Memory B cell (primary cell): ENCODE measurements around the gene PGAP1.

Source experiments
- ATAC-seq: fragments of 150-1000 bp; cut with Tn5 transposase; 2 replicates; pipeline ENCODE4 v1.10.0; 2021; ENCODE audit warnings: low read depth, mild to moderate bottlenecking, moderate library complexity
- DNase-seq, 2 donors: peaks; one replicate each; pipeline ENCODE4 v3.0.0; 2022; ENCODE audit warnings: low spot score in 2 of 2
- H3K27ac Mint-ChIP-seq: one replicate; pipeline ENCODE4 v1.8.0; 2022; ENCODE audit warnings: mild to moderate bottlenecking, moderate library complexity, mixed read lengths
- H3K27me3 Mint-ChIP-seq: one replicate; pipeline ENCODE4 v1.8.0; 2022; ENCODE audit warnings: mixed read lengths
- H3K36me3 Mint-ChIP-seq: one replicate; pipeline ENCODE4 v1.8.0; 2022; ENCODE audit warnings: mild to moderate bottlenecking, mixed read lengths
- H3K4me1 Mint-ChIP-seq: one replicate; pipeline ENCODE4 v1.8.0; 2022; ENCODE audit warnings: mixed read lengths
- H3K4me3 Mint-ChIP-seq: one replicate; pipeline ENCODE4 v1.8.0; 2022; ENCODE audit warnings: mild to moderate bottlenecking, moderate library complexity, mixed read lengths
- H3K9me3 Mint-ChIP-seq: one replicate; pipeline ENCODE4 v1.8.0; 2022; ENCODE audit warnings: mixed read lengths

PGAP1 gene, protein sequence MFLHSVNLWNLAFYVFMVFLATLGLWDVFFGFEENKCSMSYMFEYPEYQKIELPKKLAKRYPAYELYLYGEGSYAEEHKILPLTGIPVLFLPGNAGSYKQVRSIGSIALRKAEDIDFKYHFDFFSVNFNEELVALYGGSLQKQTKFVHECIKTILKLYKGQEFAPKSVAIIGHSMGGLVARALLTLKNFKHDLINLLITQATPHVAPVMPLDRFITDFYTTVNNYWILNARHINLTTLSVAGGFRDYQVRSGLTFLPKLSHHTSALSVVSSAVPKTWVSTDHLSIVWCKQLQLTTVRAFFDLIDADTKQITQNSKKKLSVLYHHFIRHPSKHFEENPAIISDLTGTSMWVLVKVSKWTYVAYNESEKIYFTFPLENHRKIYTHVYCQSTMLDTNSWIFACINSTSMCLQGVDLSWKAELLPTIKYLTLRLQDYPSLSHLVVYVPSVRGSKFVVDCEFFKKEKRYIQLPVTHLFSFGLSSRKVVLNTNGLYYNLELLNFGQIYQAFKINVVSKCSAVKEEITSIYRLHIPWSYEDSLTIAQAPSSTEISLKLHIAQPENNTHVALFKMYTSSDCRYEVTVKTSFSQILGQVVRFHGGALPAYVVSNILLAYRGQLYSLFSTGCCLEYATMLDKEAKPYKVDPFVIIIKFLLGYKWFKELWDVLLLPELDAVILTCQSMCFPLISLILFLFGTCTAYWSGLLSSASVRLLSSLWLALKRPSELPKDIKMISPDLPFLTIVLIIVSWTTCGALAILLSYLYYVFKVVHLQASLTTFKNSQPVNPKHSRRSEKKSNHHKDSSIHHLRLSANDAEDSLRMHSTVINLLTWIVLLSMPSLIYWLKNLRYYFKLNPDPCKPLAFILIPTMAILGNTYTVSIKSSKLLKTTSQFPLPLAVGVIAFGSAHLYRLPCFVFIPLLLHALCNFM

DNA sequence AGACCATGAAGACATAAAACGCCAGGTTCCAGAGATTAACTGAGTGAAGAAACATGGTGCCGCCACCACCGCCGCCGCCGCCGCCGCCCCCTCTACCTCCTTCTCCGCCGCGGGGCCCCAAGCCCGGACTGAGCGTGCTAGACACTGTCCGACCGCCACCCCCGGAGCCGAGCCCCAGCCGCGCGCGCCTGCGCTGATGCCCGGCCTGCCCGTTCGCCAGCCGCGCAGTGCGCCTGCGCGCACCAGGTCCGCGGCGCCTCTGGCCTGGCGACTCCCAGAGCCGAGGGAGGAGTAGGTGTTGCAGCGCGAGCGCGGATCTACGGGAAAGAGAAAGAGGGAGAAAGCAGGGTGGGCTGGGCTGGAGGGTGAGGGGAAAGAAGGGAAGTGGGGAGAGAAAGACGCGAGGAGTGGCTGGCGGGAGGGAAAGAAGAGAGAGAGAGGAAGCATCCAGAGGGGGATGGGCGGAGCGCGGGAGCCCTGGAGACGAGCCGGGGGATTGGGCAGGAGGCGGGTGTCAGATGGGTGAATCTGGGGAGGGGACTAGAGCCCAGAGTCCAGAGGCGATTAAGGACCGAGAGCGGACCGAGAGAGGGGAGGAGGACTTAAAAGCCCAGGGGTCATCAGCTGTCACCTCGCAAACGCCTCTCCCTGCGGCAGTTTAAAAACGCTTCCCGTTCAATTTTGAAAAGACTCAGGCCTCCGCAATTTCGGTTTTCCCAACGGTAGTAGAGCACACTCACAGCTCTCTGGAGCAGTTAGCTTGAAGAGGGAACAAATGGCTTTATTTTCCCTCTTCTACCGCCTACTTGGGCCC, at the start of gene PGAP1:
Gene PGAP1 (minus strand): TSS at position 146 of the 814 bp plus-strand sequence. CDS start 91 bp downstream, at position 55.
- Mint-ChIP-seq H3K4me3 (peak within 1 kb of the TSS; percentile 98), H3K36me3 (no peaks in the 10 kb centered on the region), H3K9me3 (no peaks in the 10 kb centered on the region), H3K27ac (peak within 1 kb of the TSS; percentile 89), H3K27me3 (peaks cover 1% of the 10 kb centered on the region), H3K4me1 (peaks cover 20% of the 10 kb centered on the region)
- DNase-seq: peak; percentile 77 to 78
- peak; percentile 86 for ATAC-seq

DNA sequence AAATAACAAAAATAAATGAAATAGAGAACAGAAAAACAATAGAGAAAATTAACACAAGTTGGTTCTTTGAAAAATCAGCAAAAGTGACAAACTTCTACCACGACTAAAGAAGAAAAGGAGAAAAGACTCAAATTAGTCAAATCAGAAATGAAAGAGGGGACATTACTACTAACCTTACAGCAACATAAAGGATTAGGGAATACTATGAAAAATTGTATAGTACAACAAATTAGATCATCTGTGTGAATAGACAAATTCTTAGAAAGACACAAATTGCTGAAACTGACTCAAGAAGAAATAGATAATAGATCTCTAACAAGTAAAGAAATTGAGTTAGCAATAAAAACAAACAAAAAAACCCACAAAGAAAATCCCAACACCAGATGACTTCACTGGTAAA, 48.5 kb upstream of the PGAP1 start:
- no peaks in the 10 kb centered on the region for H3K27me3 Mint-ChIP-seq
- H3K9me3 Mint-ChIP-seq: peaks cover 3% of the 10 kb centered on the region
- H3K4me3 Mint-ChIP-seq: no peak overlapping the region
- no peaks in the 10 kb centered on the region for H3K36me3 Mint-ChIP-seq
- DNase-seq: no peak
- no peak for ATAC-seq
- H3K4me1 Mint-ChIP-seq: no peaks in the 10 kb centered on the region
- no peak overlapping the region for H3K27ac Mint-ChIP-seq

DNA sequence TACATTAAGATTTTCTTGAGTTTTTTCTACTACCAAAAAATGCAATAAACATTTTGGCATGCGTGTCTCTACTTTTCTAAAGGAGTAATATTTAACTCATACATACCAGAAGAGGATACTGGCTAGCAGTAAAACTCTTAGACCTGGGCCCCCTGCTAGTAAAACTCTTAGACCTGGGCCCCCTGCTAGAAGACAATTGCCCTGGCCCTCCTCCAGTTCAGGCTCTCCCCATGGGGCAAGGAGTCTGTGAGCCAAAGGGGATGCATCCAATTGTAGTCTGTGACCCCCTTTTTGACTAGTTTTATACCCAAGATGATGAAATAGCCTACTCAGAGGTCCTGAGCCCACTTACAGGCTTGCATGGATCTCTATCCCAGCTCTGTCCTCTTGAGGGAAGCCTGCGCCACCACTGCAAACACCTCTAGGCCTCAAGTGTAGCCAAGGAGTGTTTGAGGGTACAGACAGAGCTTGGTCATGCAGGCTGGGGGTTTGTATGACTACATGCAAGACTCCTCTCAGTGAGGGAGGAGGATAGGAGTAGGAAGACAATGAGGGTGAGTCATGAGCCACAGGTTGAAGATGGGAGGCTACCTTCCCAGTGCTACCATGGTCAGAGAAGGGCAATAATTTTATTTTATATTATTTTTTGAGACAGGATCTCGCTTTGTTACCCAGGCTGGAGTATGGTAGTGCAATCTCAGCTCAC, 45.2 kb upstream of the PGAP1 start:
- peaks cover 5% of the 10 kb centered on the region for H3K9me3 Mint-ChIP-seq
- no peaks in the 10 kb centered on the region for H3K4me1 Mint-ChIP-seq
- peaks cover 7% of the 10 kb centered on the region for H3K36me3 Mint-ChIP-seq
- H3K27me3 Mint-ChIP-seq: no peaks in the 10 kb centered on the region
- H3K27ac Mint-ChIP-seq: no peak overlapping the region
- ATAC-seq (no peak), DNase-seq (no peak)
- no peak overlapping the region for H3K4me3 Mint-ChIP-seq

DNA sequence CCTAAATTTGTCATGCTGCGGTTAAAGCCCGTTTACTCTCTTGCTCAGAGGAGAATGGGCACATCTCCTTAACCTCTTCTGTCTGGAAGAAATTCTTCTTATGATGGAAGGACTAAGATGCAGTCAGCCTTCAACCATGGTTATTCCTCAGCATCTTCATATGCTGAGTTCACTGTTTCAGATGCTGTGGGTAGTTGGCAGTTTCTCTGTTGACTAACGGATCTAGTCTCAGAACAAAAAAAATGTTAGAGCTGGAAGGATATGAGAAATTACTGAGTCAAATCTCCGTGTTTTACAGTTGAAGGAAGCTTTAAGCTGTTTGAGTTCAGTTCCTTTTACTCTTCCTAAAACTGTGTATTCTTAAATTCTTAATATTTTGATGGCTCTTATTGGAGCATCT, 43.6 kb upstream of the PGAP1 start:
- Mint-ChIP-seq H3K4me3 (no peak overlapping the region), H3K27me3 (no peaks in the 10 kb centered on the region), H3K36me3 (peaks cover 7% of the 10 kb centered on the region), H3K4me1 (no peaks in the 10 kb centered on the region), H3K9me3 (peaks cover 4% of the 10 kb centered on the region), H3K27ac (no peak overlapping the region)
- no peak for DNase-seq
- no peak for ATAC-seq

DNA sequence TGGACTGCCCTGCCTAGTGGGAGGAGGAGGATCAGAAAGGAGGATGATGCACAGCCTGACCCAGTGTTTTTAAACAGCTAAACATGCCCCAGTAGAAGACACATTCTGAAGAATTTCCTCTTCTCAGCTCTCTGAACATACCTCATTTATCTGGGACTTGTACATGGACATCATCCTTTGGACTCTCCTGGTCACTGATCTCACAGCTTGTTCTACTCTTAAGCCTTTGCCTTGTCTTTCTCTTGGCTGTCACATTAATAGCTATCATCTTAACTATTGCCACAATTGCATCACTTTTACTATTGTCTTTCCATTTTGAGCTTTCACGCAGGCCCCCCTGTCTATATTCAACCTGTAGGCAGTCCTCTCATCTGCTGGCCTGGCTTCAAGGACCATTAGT, 42.0 kb upstream of the PGAP1 start:
- H3K27ac Mint-ChIP-seq: no peak overlapping the region
- H3K9me3 Mint-ChIP-seq: peaks cover 4% of the 10 kb centered on the region
- no peaks in the 10 kb centered on the region for H3K27me3 Mint-ChIP-seq
- peaks cover 7% of the 10 kb centered on the region for H3K36me3 Mint-ChIP-seq
- no peaks in the 10 kb centered on the region for H3K4me1 Mint-ChIP-seq
- H3K4me3 Mint-ChIP-seq: no peak overlapping the region
- DNase-seq (no peak), ATAC-seq (no peak)

DNA sequence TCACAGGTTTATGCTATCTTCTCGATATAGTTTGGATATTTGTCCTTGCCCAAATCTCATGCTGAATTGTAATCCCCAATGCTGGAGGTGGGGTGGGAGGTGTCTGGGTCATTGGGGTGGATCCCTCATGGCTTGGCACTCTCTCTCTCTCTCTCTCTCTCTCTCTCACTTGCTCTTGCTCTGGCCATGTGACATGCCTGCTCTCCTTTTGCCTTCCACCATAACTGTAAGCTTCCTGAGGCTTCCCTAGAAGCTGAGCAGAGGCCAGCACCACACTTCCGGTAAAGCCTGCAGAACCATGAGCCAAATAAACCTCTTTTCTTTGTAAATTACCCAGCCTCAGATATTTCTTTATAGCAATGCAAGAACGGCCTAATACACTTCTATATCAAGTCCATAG, 41.3 kb upstream of the PGAP1 start:
- Mint-ChIP-seq H3K4me3 (no peak overlapping the region), H3K9me3 (peaks cover 4% of the 10 kb centered on the region), H3K27ac (no peak overlapping the region), H3K4me1 (no peaks in the 10 kb centered on the region), H3K27me3 (no peaks in the 10 kb centered on the region), H3K36me3 (peaks cover 7% of the 10 kb centered on the region)
- no peak for DNase-seq
- ATAC-seq: no peak

DNA sequence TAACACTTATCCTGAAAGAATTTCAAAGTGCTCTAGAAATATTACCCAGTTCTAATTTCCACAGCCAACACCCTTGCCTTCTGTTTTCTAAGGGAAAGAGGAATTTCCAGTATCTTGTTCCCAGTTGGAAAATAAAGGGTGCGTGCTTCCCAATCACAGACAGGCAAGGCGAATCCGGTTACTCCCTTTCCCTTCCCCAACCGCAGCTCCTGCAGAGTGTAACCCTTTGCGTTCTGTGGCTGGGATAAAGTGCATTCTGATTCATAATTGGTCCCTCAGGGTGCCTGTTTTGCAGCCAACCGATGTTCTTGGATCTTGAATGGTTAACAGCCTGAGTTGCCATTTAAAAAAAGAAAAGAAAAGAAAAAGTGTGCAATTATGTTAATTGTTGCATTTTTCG, 40.6 kb upstream of the PGAP1 start:
- ATAC-seq (no peak), DNase-seq (no peak)
- H3K4me1 Mint-ChIP-seq: no peaks in the 10 kb centered on the region
- no peaks in the 10 kb centered on the region for H3K27me3 Mint-ChIP-seq
- H3K36me3 Mint-ChIP-seq: peaks cover 7% of the 10 kb centered on the region
- no peak overlapping the region for H3K4me3 Mint-ChIP-seq
- no peak overlapping the region for H3K27ac Mint-ChIP-seq
- H3K9me3 Mint-ChIP-seq: peaks cover 4% of the 10 kb centered on the region

DNA sequence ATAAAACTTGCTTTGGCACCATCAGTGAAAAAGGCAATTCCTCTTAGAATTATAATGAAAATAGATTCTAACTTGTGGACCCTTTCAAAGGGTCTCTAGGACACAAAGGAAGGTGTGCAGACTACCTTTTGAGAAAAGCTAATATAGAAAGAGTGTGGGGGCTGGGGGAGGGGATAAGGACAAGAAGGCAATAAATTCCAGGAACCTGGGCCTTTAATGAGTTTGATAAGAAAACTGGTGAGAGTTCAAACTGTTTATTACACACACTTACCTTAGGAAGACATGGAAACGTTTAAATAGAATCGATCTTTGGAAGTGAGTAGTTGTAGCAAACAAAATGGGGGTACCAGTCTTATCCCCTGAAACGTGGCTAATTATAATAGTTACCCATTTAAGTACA, 39.6 kb upstream of the PGAP1 start:
- H3K27me3 Mint-ChIP-seq: no peaks in the 10 kb centered on the region
- H3K9me3 Mint-ChIP-seq: peaks cover 4% of the 10 kb centered on the region
- H3K36me3 Mint-ChIP-seq: peaks cover 9% of the 10 kb centered on the region
- no peaks in the 10 kb centered on the region for H3K4me1 Mint-ChIP-seq
- no peak for ATAC-seq
- no peak for DNase-seq
- no peak overlapping the region for H3K27ac Mint-ChIP-seq
- no peak overlapping the region for H3K4me3 Mint-ChIP-seq

DNA sequence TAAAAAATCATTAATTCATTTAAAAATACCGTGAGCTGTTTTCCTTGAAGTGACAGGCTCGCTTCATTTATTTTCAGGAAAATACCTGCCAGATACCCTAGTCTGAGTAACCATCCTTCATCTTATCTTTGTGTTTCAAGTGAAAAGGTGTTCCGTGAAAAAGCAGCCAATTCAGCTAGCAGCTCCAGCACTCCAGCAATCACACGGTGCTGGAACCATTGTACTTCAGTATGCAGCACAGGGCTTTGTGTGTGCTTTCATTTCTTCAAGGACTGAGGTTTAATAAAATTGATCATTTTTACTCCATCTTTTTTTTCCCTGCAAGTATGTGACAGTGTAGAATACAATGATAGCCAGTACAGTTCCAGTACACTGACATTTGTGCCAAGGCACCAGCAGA, 39.1 kb upstream of the PGAP1 start:
- Mint-ChIP-seq H3K4me3 (no peak overlapping the region), H3K9me3 (peaks cover 4% of the 10 kb centered on the region), H3K36me3 (peaks cover 9% of the 10 kb centered on the region), H3K27ac (no peak overlapping the region), H3K4me1 (no peaks in the 10 kb centered on the region), H3K27me3 (no peaks in the 10 kb centered on the region)
- DNase-seq (no peak), ATAC-seq (no peak)

DNA sequence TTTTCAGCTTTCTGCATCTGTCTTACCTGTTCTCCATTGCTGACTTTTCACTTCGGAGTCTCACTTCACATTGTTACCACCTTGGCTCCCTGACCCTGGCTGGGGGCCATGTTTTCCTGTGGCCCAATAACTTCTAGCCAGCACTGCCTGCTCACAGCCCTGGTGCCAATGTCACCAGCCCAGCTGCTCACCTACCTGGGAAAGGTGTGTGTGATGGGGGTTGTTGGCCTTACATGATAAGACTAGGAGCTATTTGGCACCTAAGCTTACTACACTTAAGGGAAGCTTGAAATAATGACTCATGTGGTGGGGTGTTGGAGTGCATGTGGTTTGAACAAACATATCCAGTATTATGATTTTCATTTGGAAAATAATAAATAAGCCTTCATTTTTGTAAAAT, 37.5 kb upstream of the PGAP1 start:
- DNase-seq (no peak), ATAC-seq (no peak)
- Mint-ChIP-seq H3K4me1 (no peaks in the 10 kb centered on the region), H3K27ac (no peak overlapping the region), H3K36me3 (peaks cover 9% of the 10 kb centered on the region), H3K9me3 (peaks cover 4% of the 10 kb centered on the region), H3K4me3 (no peak overlapping the region), H3K27me3 (no peaks in the 10 kb centered on the region)

DNA sequence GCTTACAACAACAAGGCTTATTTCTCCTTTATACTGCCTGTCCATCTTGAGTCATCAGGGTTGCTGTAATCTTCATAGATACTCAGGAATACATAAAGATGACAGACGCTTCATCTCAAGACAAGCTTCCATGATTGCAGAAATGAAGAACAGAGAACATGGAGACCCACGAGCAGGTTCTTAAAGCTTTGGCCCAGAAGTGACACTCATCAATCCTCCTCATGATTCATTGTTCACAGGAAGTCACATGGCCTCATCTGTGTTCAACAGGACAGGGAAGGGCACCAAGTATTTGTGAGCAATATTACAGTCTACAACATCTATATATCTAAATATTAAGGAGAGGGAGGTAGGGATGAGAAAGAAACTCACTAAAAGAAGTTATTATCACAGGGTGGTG, 36.5 kb upstream of the PGAP1 start:
- Mint-ChIP-seq H3K4me3 (no peak overlapping the region), H3K4me1 (no peaks in the 10 kb centered on the region), H3K27ac (no peak overlapping the region), H3K9me3 (peaks cover 2% of the 10 kb centered on the region), H3K27me3 (peaks cover 1% of the 10 kb centered on the region), H3K36me3 (peaks cover 5% of the 10 kb centered on the region)
- ATAC-seq: no peak
- no peak for DNase-seq

DNA sequence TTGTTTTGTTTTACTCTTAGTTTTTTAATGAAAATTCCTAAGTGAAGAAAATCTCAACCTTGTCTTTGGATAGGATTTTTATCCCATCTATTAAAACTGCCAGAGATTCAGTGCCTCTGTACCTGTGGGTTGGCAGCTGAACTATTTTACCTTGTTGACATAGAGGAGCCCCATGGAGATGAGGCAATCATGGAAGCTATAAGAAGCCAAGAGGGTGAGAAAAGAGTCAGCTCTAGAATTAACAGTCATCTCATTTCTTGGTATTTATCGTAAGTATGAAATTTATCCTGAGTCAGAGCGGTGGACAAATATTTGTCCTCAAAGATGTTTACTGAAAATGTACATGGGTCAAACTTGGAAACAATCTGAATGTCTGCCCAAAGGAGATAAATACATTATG, 35.8 kb upstream of the PGAP1 start:
- Mint-ChIP-seq H3K27me3 (peaks cover 1% of the 10 kb centered on the region), H3K4me3 (no peak overlapping the region), H3K4me1 (no peaks in the 10 kb centered on the region), H3K36me3 (peaks cover 2% of the 10 kb centered on the region), H3K9me3 (no peaks in the 10 kb centered on the region), H3K27ac (no peak overlapping the region)
- DNase-seq (no peak), ATAC-seq (no peak)

DNA sequence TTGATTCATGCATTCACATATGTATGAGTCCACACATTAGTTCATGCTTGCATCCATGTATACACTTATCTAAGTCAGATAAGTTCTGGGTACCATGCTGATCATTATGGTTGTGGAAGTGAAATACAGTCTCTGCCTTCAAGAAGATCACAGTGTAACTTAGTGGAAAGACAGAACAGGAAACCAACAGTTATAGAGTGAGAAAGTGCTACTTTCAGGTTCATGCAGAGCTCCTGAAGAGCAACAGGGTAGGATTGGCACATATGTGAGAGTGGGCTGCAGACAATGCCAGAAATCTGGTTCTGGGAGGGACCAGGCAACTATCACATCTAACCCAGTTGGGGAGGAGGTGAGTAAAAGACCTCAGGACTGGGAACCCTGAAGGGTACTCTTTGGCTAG, 35.4 kb upstream of the PGAP1 start:
- no peaks in the 10 kb centered on the region for H3K4me1 Mint-ChIP-seq
- peaks cover 1% of the 10 kb centered on the region for H3K27me3 Mint-ChIP-seq
- H3K36me3 Mint-ChIP-seq: peaks cover 2% of the 10 kb centered on the region
- H3K27ac Mint-ChIP-seq: no peak overlapping the region
- no peak overlapping the region for H3K4me3 Mint-ChIP-seq
- no peaks in the 10 kb centered on the region for H3K9me3 Mint-ChIP-seq
- no peak for ATAC-seq
- DNase-seq: no peak
